ENCODE measurements around the gene TCF12. TPM values are rescaled to one million over a fixed set of nuclear protein-coding genes. Genes with fewer than 3 reads are reported as not detected.

TCF12 gene
- total RNA-seq, 4 donors from 2014 or later: 93.9 to 165 (median 111) TPM

DNA sequence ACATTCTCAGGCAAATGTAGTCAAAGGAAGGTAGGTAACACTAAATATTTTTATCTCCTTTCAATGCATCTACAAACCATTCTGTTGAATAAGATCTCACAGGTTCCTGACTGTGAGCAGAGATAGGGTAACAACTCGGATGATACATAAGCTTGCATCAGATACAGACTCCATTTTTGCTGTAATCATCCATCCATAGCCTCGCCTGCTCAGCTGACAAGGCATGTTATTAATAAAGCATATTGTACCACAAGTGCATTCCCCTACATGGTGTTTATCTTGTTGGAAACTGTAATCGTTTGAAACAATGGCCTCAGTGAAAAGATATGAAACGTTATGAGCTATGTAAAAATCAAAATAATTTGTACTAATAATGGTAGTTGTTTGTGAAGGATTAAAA lies 35.4 kb upstream of the TCF12 start:
- ATAC-seq (ENCODE audit: low FRiP score) (no peak), DNase-seq (ENCODE audit: low spot score) (no peak)
- TF ChIP-seq CTCF (IDR thresholded peaks at IDR 0.05): no peak

- ATAC-seq (ENCODE audit: low FRiP score): no peak
- no peak for DNase-seq (ENCODE audit: low spot score)
- TF ChIP-seq CTCF (IDR thresholded peaks at IDR 0.05): no peak
Observed at GRCh38 chr15:56886363-56886931, 32.0 kb upstream of the TCF12 start.

DNA sequence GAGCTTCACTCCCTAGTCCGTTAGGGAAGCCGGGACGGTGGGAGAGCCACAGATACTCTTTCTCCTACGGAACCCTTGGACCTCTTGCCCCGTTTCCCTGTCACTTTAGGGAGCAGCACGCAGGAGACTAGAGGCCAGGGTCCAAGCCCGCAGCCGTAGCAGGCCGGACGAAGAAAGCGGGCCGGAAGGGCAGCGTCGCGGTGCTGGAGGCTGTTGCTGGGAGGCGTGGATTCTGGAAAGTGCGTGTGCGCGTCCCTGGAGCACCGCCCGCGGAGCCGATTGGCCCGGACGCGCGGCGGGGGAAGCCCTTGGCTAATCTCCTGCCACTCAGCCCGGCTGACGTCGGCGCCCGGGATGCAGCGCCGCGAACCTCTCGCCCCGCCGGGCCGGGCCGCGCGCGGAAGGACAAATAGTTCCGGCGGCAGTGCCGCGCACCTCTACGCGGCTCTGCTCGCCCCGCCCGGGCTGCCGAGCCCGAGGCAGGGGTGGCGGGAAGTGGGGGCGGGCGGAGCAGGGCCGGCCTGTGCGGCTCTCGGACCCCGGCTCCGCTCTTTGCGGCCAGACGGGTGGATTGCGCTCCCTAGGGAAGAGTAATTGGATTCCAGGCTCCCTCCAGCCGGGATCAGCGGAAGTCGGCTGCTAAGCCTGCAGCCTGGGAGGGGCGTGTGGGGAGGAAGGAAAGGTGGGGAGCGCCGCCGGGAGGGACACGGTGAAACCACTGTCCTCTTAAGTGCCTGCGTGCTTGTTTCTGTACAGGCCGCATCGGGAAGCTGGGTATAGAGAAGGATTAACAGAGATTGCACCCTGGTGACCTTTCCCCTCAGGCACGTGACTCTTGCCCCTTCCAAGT lies 31.3 kb upstream of the TCF12 start:
- ATAC-seq (ENCODE audit: low FRiP score) (peak; percentile 99), DNase-seq (ENCODE audit: low spot score) (peak; percentile 63)
- TF ChIP-seq CTCF (IDR thresholded peaks at IDR 0.05): no peak

DNA sequence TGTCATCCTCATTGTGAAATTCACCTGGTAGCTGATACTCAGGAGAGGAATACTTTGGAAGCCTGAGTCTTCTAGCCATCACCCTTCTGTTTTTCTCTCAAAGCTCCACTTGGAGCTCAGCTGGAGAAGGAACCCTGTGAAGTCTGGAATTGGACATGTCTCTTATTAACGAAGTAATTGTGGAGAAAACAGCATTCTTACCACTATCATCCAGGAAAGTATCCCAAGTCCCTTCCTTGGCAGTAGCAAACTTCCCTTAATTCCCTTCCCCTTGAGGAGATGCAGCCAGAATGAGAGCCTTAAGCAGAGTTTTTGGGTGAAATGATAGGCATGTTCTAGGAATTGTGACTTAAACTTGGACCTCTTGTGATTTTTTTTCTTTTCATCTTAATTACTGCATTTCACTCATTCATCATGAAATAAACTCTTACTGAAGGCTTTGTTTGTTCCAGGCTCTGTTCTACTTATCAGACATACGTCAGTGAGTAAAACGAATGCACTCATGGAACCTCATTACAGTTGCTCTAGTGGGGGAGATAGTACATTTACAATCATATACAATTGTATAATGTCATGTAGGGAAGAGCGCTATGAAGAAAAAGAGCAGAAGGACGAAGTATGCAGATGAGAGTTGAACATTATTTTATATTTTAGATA lies 30.5 kb upstream of the TCF12 start:
- TF ChIP-seq CTCF (IDR thresholded peaks at IDR 0.05): no peak
- ATAC-seq (ENCODE audit: low FRiP score) (no peak), DNase-seq (ENCODE audit: low spot score) (no peak)

DNA sequence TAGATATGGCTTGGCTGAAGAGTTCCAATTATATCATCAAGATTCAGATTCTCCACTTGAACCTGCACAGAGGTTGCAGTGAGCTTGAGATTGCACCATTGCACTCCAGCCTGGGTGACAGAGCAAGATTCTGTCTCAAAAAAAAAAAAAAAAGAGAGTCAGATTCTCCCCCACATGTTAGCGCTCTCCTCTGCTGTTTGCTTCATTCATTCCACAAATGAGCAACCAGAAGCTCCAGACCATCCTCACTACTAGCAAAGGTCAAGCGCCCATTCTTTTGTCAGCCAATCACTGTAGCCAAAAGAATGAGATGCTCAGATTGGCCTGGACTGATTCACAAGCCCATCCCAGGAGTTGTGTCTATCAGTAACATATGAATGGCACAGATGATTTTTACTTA lies 28.4 kb upstream of the TCF12 start:
- DNase-seq (ENCODE audit: low spot score): no peak
- no peak for ATAC-seq (ENCODE audit: low FRiP score)
- TF ChIP-seq CTCF (IDR thresholded peaks at IDR 0.05): no peak

DNA sequence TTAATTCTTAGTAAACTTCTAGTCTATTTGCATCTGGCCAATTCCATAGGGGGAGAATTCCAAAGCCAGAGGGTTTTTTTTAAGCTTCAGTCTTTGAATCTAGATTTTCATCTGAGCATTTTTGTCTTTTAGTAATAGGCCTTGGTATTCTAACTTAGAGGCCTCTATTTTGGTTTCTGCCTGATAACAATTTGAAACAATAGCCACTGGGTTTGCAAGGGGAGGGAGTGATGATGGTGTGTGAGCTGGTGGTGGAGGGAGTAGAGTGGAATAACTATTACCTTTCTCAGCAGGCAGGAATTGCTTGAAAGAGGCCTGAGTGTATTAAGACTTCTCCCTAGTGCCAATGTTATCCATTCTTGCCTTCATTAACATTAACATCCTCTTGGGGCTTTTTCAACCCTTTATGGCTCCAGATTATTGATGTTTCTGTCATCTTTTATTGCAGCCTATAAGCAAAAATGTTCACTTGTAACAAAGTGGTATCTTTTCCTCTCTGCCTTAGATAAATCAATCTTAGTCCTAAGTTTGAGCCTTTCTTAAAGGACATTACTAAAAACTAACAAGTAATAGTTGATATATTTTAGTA lies 26.5 kb upstream of the TCF12 start:
- ATAC-seq (ENCODE audit: low FRiP score): no peak
- DNase-seq (ENCODE audit: low spot score): no peak
- no peak for TF ChIP-seq CTCF (IDR thresholded peaks at IDR 0.05)
